Esophagus (tissue), 2 donors: ENCODE measurements around the gene VWA3A. TPM values are rescaled to one million over a fixed set of nuclear protein-coding genes. Genes with fewer than 3 reads are reported as not detected.

Experiments used
- H3K27ac ChIP-seq, 2 donors: one replicate each; pipeline ENCODE4 v1.5.1; 2013; ENCODE audit warnings: low read depth in 2 of 2, mild to moderate bottlenecking in 2 of 2, inconsistent platforms in 1 of 2, low read length in 1 of 2, moderate library complexity in 1 of 2
- H3K27me3 ChIP-seq, 2 donors: one replicate each; pipeline ENCODE4 v1.6.1; 2013; ENCODE audit warnings: low read length in 2 of 2, control low read depth in 1 of 2, mild to moderate bottlenecking in 1 of 2; ENCODE audit not compliant: insufficient read depth in 2 of 2, control insufficient read depth in 1 of 2
- H3K36me3 ChIP-seq, 2 donors: one replicate each; pipeline ENCODE4 v1.6.1; 2013; ENCODE audit warnings: low read length in 1 of 2; ENCODE audit not compliant: control insufficient read depth in 2 of 2, insufficient read depth in 2 of 2
- H3K4me1 ChIP-seq, 2 donors: one replicate each; pipeline ENCODE4 v1.6.1; 2013; ENCODE audit warnings: low read length in 1 of 2; ENCODE audit not compliant: control insufficient read depth in 2 of 2, insufficient read depth in 2 of 2
- H3K4me3 ChIP-seq, 2 donors: one replicate each; pipeline ENCODE4 v1.5.1; 2013; ENCODE audit warnings: low read length in 2 of 2, mild to moderate bottlenecking in 2 of 2, low read depth in 1 of 2, moderate library complexity in 1 of 2
- H3K9me3 ChIP-seq, 2 donors: one replicate each; pipeline ENCODE4 v1.6.1; 2013; ENCODE audit warnings: mild to moderate bottlenecking in 2 of 2, low read depth in 1 of 2, low read length in 1 of 2, moderate library complexity in 1 of 2; ENCODE audit not compliant: control insufficient read depth in 2 of 2, insufficient read depth in 1 of 2
- WGBS, 2 donors: extraction: QIAGEN DNeasy Blood & Tissue Kit; methylation state at CpG; one replicate each; pipeline ENCODE4 v1.1.7; 2013; 5-methylcytosine and 5-hydroxymethylcytosine counted together
- polyA plus RNA-seq, 2 donors: library from polyadenylated mRNA; stranded (reverse); fragments of 200-250 nt; gene quantifications; one replicate each; pipeline ENCODE4 v1.2.3, GENCODE V29; 2013
- donor health status: healthy with polysubstance abuse.
- donor health status: Bipolar disorder and iron deficiency.

VWA3A gene
- polyA plus RNA-seq, 2 donors: 0.01 to 0.24 TPM

GRCh38 chr16:22186517-22186916 lies 94.2 kb downstream of the VWA3A start:
- Histone ChIP-seq H3K4me3 (no peak overlapping the region), H3K27me3 (no peaks in the 10 kb centered on the region), H3K4me1 (peaks cover 2% of the 10 kb centered on the region in 2 donors), H3K36me3 (no peaks in the 10 kb centered on the region), H3K9me3 (no peaks in the 10 kb centered on the region), H3K27ac (no peak overlapping the region)
- 74 to 80% methylated on average over 3 of the region's 3 CpGs for WGBS, 2 donors

DNA sequence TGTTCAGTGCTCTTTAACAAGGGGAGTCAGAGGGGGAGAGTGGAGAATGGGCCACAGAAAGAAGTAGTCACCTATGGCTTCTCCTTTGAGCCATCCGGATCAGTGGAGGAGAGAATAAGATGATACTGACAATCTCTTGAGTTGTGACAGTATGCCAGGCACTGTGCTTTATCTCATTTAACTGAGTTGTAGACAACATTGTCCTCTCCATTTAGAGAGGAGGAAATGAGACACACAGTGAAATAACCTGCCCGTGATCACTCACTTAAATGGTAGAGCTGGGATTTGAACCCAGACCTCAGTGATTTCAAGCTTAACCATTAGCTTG lies 95.9 kb downstream of the VWA3A start:
- no peaks in the 10 kb centered on the region for H3K36me3 ChIP-seq
- peaks cover 2% of the 10 kb centered on the region in 2 donors for H3K4me1 ChIP-seq
- H3K27ac ChIP-seq: no peak overlapping the region
- H3K27me3 ChIP-seq: no peaks in the 10 kb centered on the region
- no peak overlapping the region for H3K4me3 ChIP-seq
- WGBS, 2 donors: 69 to 75% methylated on average over 2 of the region's 2 CpGs
- no peaks in the 10 kb centered on the region for H3K9me3 ChIP-seq

DNA sequence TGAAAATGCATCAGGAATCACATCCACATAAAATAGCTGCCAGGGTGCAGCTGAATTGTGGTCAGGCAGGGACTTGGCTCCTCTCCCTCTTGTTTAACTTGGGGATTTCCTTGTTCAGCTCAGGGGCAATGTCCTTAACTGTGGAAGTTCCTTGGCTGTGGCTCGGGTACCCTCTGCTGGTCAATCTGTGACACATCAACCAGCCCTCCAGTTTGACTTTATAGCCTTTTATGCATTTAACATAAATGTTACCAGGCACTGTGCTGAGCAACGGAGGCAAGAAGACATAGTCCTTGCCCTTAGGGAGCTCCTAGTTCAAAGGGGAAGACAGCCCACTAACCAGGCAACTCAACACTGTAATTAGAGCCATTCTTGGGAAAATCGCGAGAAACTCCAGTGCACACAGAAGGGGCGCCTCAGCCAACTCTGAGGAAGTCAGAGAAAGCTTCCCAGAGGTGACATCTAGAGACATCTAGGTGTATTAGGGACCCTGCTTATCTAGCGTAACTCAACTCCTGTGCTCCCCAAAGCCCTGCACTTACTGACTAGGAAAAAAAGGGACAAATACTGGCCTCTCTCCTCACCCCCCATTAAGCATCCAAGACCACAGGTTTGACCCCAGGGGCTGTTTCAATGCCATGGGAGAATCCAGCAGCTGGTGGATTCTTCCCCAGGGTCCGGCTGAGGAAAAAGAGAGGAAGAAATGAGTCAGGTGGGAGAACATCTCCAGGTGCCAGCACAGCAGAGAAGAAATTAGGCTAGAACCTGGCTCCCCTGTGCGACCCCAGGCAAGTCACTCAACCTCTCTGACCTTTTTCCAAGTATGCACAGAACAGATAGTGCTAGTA lies 96.5 kb downstream of the VWA3A start:
- Histone ChIP-seq H3K27me3 (no peaks in the 10 kb centered on the region), H3K4me1 (peaks cover 2% of the 10 kb centered on the region in 2 donors), H3K4me3 (no peak overlapping the region), H3K9me3 (no peaks in the 10 kb centered on the region), H3K36me3 (no peaks in the 10 kb centered on the region), H3K27ac (peak overlapping the region; percentile 92 to 99)
- WGBS, 2 donors: 30 to 34% methylated on average over 8 of the region's 8 CpGs

DNA sequence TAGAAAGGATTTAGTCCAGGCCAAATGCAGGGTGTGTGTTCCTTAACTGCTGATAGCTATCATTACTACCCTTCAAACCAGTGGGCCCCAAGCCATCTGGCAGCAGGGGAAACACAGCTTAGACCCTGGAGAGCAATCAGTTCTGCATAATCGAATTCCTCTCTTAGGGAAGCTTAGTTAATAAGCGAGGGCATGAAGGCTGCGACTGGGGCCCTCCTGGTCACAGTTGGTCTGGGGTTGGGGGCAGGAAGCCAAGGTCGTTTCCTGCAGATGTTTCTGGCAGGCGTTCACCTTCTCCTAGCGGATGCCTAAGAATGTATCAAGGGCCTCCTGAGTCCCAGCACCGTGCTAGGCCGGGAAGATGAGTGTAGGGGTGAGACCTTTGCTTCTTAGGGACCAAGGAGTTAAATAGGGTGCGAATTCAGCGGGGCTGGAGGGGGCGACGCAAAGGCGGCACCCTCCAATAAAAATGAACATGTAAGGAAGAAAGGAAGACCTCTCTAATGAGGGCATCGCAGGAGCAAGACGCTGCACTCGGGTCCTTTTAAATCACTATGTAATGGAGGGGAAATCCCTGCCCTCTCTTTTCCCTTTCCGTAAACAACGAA lies 97.2 kb downstream of the VWA3A start:
- Histone ChIP-seq H3K36me3 (no peaks in the 10 kb centered on the region), H3K9me3 (no peaks in the 10 kb centered on the region), H3K27me3 (no peaks in the 10 kb centered on the region), H3K4me3 (peak overlapping the region; percentile 66 to 76), H3K4me1 (peaks cover 2% of the 10 kb centered on the region in 2 donors), H3K27ac (peak overlapping the region; percentile 92 to 99)
- 2% methylated on average over 18 of the region's 18 CpGs for WGBS, 2 donors

DNA sequence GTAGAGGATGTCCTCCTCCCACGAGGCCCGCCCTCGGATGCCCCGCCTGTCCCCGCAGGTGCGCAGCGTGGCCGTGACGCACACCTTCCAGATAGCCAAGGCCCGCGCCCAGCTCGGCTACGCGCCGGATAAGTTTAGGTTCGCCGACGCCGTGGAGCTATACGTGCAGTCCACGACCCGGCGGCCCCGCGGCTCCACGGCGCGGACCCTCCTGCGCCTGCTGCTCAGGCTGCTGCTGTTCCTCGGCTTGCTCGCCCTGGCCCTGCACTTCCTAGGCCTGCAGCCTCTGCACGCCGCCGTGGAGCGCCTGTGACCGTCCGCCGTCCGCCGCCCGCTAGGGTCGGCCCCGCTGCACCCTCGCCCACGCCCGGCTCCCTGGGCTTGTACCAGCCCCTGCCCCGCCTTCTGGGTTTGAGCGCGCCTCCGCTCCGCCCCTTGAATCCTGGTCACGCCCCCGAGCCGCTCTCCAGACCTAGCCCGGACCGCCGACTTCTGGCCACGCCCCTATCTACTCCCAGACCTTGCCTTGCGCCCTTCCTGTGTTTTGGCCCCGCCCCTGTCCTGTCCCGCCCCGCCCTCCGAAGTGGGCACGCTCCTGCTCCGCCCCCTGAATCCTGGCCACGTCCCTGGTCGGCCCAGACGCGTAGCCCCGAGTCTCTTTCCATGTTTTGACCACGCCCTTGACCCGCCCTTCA lies 97.9 kb downstream of the VWA3A start:
- Histone ChIP-seq H3K4me1 (peaks cover 2% of the 10 kb centered on the region in 2 donors), H3K9me3 (no peaks in the 10 kb centered on the region), H3K27me3 (no peaks in the 10 kb centered on the region), H3K4me3 (peak overlapping the region; percentile 66 to 76), H3K27ac (peak overlapping the region; percentile 92 to 99), H3K36me3 (no peaks in the 10 kb centered on the region)
- 0 to 1% methylated on average over 72 of the region's 72 CpGs for WGBS, 2 donors

DNA sequence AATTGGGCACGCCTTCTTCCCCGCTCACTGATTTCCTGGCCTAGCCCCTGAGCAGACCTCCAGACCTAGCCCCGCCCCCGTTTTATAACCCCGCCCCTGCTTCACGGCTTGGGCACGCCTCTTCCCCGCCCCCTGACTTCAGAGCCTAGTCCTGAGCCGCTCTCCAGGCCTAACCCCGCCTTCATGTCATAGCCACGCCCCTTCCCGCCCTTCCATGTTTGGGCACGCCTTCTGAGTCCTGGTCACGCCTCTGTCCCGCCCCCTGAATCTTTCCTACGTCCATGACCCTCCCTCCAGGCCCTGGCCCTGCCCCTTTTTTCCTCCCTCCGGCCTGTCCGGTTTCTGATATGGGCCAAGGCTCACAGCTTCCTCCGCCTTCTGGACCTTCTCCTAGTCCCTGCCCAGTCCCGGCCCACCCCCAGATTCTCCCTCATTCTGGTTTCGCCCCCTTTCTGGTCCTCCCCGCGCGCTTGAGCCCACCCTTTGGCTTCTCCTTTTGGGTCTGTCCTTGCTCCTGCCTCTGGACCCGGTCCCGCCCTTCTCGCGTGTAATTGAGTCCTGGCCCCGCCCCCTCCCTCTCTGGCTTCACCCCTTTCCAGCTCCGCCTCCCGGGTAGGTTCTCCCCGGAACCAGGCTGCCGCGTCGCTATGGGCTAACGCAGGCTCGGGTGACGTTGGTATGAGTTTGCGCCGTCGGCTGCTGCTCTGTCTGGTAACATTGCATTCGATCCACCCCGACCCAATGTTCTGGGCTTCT lies 98.6 kb downstream of the VWA3A start:
- 0 to 1% methylated on average over 43 of the region's 43 CpGs for WGBS, 2 donors
- Histone ChIP-seq H3K27me3 (no peaks in the 10 kb centered on the region), H3K36me3 (no peaks in the 10 kb centered on the region), H3K27ac (peak overlapping the region; percentile 92 to 99), H3K4me3 (peak overlapping the region; percentile 47 to 66), H3K9me3 (no peaks in the 10 kb centered on the region), H3K4me1 (peaks cover 2% of the 10 kb centered on the region in 2 donors)

DNA sequence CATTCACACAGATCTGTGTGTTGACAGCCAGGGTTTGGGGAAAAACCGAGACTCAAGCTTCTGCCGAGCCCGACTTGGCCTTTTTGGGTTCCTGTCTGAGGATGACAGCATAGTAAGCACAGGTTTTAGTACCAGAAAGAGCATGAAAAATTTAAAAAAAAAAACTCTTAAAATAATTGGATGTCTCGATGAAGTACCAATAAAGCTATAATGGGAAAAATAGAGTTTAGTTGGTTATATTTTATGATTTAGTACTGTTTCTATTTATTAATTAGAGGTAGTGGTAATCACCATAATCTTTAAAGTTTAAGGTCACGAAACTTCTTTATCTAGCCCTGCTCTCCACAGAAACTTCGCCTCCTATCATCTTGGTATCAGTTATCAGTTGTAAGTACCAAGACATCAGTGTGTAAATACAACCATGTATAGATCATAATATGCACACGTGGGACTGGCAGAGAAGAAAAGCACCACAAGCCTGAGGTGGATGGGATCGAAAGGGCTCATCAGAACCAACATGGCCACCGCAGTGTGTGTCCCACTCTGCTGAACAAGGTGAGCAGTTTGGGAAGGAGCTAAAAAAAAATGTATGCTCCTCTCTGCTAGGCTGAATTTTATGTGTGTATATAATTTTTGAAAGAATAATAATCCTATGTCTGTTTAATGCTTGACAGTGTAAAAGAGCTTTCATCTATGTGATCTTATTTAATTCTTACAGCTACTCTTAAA lies 99.4 kb downstream of the VWA3A start:
- H3K9me3 ChIP-seq: no peaks in the 10 kb centered on the region
- no peaks in the 10 kb centered on the region for H3K36me3 ChIP-seq
- H3K27ac ChIP-seq: peak overlapping the region; percentile 92 to 99
- peak overlapping the region; percentile 47 to 49 for H3K4me3 ChIP-seq
- H3K27me3 ChIP-seq: no peaks in the 10 kb centered on the region
- peaks cover 2% of the 10 kb centered on the region in 2 donors for H3K4me1 ChIP-seq
- WGBS, 2 donors: 8 to 13% methylated on average over 9 of the region's 9 CpGs

DNA sequence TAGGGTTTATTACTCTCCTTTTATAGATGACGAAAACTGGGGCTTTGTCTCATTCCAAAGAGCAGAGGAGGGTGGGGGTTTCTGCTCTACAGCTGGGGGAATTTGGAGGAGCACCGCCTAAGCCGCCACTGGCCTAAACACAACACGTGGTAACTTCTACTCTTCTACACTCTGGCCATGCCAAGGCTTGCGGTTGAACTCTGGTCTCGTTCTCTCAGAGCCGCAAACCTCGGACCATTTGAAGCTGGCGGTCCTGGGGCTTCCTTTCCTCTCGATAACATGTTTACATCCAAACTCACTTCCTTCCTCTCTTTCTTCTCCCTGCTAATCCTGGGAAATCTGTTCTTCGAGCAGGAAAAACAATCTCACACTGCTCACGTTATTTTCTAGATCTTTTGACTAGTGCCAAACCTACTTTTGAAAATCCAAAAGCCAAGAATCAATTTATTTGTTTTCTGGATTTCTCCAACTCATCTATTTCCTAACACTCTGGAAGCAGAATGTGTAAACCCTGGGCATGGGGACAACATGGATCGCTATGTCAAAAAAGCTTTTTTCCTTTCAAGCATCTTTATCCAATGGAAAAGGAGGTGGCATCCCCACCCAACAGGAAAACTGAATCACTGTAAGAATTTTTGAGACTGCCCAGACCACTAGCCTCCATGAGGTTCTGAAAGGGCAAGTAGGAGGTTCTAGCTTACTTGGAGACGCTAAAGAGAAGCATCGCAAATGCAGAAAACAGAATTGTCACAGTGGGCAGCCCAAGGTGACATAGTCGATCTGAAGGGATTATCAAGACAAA lies 100.1 kb downstream of the VWA3A start:
- Histone ChIP-seq H3K36me3 (no peaks in the 10 kb centered on the region), H3K4me3 (peak overlapping the region in 1 of 2 donors; percentile 49), H3K9me3 (no peaks in the 10 kb centered on the region), H3K27me3 (no peaks in the 10 kb centered on the region), H3K27ac (peak overlapping the region; percentile 78 to 86), H3K4me1 (peaks cover 2% of the 10 kb centered on the region in 2 donors)
- WGBS, 2 donors: 19 to 25% methylated on average over 16 of the region's 16 CpGs
